22Rv1 (cell line): ENCODE results near the gene LOXL3.

Experiments
- CTCF ChIP-seq: fragments of 450-650 bp; IDR thresholded peaks from 2 replicates; pipeline ENCODE4 v1.5.1; 2017; ENCODE audit warnings: mild to moderate bottlenecking
- ZFX ChIP-seq: fragments of 450-650 bp; IDR thresholded peaks from 2 replicates; pipeline ENCODE4 v1.6.1; 2017; ENCODE audit warnings: antibody characterized with exemption, borderline replicate concordance

- TF ChIP-seq CTCF (no peak), ZFX (no peak)
Measured at GRCh38 chr2:74522516-74522915, 31.2 kb downstream of the LOXL3 start.
